HFFc6 (cell line): Measurements from ENCODE around the gene CASP10. TPM values are rescaled to one million over a fixed set of nuclear protein-coding genes. Genes with fewer than 3 reads are reported as not detected.

ENCODE experiments used
- DNase-seq: peaks from one replicate; pipeline ENCODE4 v3.0.0-alpha.2; 2018
- H3K27ac Mint-ChIP-seq: 2 replicates; pipeline ENCODE4 v1.8.0; 2020; ENCODE audit warnings: mild to moderate bottlenecking, mixed read lengths
- H3K27me3 Mint-ChIP-seq: 2 replicates; pipeline ENCODE4 v1.8.0; 2021; ENCODE audit warnings: mild to moderate bottlenecking, moderate library complexity, mixed read lengths; ENCODE audit not compliant: insufficient read depth
- H3K36me3 Mint-ChIP-seq: 2 replicates; pipeline ENCODE4 v1.8.0; 2021; ENCODE audit warnings: low read depth, mixed read lengths
- H3K4me1 Mint-ChIP-seq: 2 replicates; pipeline ENCODE4 v1.8.0; 2020; ENCODE audit warnings: low read depth, mixed read lengths
- H3K4me3 Mint-ChIP-seq: 2 replicates; pipeline ENCODE4 v1.8.0; 2020; ENCODE audit warnings: mild to moderate bottlenecking, moderate library complexity, mixed read lengths
- H3K9me3 Mint-ChIP-seq: 2 replicates; pipeline ENCODE4 v1.8.0; 2020; ENCODE audit warnings: mild to moderate bottlenecking, mixed read lengths
- total RNA-seq, 6 experiments: library from RNA; stranded (reverse); fragmentation: NEBNext Ultra II Directional; extraction: Animal tissue kit (Norgen Biotek cat#: 25700); gene quantifications; 2 replicates in 1 of 6; 3 replicates in 5 of 6; pipeline ENCODE4 v1.2.3, GENCODE V29; 2021
- TF ChIP-seq, protein P1 (sequence below): fragments of 200-600 bp; sonication (generic); IDR thresholded peaks from 2 replicates; pipeline ENCODE4 v1.5.0; 2021; ENCODE audit warnings: antibody characterized with exemption, mild to moderate bottlenecking

CASP10 gene
- total RNA-seq, 6 experiments from 2014 or later, result 0.36 to 1.9 (median 1.6) TPM

DNA sequence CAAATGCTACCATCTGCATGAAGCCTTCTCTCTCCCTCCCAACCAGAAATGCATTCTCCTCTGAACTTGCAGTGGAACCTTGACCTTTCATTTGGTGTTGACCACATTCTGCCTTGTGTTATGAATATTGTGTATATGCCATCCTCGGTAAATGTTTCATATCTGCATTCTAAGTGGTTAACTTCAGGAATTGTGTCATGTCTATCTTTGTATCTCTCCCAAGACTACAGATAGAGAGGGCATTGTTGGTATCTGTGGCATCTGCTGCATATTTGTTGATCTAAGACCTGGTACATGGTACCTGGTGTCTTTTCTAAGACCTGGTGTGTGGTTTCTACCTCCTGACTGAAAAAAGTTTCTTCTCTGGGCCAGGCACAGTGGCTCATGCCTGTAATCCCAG, 34.0 kb downstream of the CASP10 start:
- no peak overlapping the region for H3K27ac Mint-ChIP-seq
- H3K4me3 Mint-ChIP-seq, result no peak overlapping the region

DNA sequence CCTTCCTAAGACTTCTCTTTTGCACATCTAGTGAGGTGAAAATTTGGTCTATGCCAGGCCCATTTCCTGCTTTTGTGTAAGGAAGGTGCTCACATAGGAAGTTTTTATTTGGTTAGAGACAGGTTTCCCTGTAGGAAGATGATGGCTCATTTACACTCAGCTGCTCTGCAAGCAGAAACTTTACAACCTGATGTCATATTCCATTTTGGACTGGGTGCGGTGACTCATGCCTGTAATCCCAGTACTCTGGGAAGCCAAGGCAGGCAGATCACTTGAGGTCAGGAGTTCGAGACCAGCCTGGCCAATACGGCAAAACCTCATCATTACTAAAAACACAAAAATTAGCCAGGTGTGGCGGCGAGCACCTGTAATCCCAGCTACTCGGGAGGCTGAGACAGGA, 35.8 kb downstream of the CASP10 start:
- no peaks in the 10 kb centered on the region for H3K9me3 Mint-ChIP-seq
- H3K36me3 Mint-ChIP-seq, result no peaks in the 10 kb centered on the region
- DNase-seq, result peak; percentile 11
- no peak overlapping the region for H3K4me3 Mint-ChIP-seq
- no peaks in the 10 kb centered on the region; the same call in none of the 2 replicates for H3K27me3 Mint-ChIP-seq
- H3K27ac Mint-ChIP-seq, result no peak overlapping the region
- TF ChIP-seq, protein P1, sequence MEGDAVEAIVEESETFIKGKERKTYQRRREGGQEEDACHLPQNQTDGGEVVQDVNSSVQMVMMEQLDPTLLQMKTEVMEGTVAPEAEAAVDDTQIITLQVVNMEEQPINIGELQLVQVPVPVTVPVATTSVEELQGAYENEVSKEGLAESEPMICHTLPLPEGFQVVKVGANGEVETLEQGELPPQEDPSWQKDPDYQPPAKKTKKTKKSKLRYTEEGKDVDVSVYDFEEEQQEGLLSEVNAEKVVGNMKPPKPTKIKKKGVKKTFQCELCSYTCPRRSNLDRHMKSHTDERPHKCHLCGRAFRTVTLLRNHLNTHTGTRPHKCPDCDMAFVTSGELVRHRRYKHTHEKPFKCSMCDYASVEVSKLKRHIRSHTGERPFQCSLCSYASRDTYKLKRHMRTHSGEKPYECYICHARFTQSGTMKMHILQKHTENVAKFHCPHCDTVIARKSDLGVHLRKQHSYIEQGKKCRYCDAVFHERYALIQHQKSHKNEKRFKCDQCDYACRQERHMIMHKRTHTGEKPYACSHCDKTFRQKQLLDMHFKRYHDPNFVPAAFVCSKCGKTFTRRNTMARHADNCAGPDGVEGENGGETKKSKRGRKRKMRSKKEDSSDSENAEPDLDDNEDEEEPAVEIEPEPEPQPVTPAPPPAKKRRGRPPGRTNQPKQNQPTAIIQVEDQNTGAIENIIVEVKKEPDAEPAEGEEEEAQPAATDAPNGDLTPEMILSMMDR, result no peak
- peaks cover 7% of the 10 kb centered on the region for H3K4me1 Mint-ChIP-seq

More for the DNA sequence above, 34.0 kb downstream of the CASP10 start:
- Mint-ChIP-seq H3K9me3 (no peaks in the 10 kb centered on the region), H3K36me3 (no peaks in the 10 kb centered on the region), H3K27me3 (no peaks in the 10 kb centered on the region; the same call in 1 of the 2 replicates), H3K4me1 (no peaks in the 10 kb centered on the region)
- TF ChIP-seq, protein P1, result no peak
- no peak for DNase-seq

DNA sequence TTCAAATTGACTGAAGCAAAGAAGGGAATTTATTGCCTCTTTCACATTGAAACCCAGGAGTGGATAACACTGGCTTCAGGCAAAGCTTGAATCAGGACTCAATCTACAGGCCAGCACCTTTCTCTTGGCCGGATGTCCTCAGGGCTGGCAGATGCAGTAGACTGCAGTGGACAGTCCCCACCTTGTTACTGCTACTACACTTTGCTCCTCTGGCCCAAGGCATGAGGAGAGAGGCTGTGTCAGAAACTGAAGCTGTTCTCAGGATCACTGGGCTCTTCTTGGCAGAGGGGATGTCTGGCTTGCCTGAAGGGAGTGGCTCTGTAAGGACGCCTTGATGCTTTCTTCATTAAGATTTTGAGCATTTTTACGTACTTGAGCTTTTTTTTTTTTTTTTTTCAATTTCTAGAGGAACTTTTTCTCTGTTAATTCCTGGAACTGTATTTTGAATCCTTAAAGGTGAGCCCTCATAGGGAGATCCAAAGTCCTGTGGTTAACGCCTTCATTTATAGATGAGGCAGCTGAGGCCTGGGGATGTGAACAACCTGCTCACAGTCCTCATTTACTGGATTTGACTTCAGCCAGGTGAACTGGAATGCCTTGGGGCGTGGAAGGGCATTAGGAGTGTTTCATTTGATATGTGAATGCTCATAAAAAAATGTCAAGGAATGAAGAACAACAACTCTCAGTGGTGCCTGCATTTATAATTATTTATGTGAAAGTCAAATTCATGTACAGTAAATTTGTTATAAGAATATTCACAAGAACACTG, 36.6 kb downstream of the CASP10 start:
- H3K27me3 Mint-ChIP-seq, result no peaks in the 10 kb centered on the region; the same call in none of the 2 replicates
- TF ChIP-seq, protein P1, result no peak
- H3K9me3 Mint-ChIP-seq, result no peaks in the 10 kb centered on the region
- no peak for DNase-seq
- H3K4me1 Mint-ChIP-seq, result peaks cover 7% of the 10 kb centered on the region
- no peak overlapping the region for H3K4me3 Mint-ChIP-seq
- no peaks in the 10 kb centered on the region for H3K36me3 Mint-ChIP-seq
- H3K27ac Mint-ChIP-seq, result no peak overlapping the region

DNA sequence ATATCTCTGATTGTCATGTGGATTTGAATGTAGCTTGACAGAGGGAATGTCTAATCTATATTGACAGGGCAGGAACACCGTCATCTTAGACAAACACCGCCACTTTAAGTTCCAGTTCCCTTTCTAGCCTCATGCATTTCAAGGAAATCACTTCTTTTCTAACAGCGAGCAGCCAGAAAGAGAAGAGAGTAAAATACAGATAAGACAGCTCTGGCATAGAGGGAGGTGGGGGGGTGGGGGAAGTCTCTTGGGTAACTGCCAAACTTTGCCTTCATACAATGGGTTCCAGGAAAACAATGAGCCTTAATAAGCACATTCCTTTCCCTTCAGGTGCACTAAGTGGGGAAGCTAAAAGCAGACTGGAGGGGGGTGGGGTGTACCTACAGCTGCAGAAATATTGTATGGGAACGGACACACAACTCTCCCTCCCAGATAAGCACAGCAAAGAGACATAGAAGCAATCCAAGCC, 37.2 kb downstream of the CASP10 start:
- H3K36me3 Mint-ChIP-seq, result no peaks in the 10 kb centered on the region
- peaks cover 7% of the 10 kb centered on the region for H3K4me1 Mint-ChIP-seq
- no peak overlapping the region for H3K4me3 Mint-ChIP-seq
- H3K27ac Mint-ChIP-seq, result no peak overlapping the region
- no peaks in the 10 kb centered on the region for H3K9me3 Mint-ChIP-seq
- DNase-seq, result no peak
- H3K27me3 Mint-ChIP-seq, result peaks cover 2% of the 10 kb centered on the region
- TF ChIP-seq, protein P1, result no peak

DNA sequence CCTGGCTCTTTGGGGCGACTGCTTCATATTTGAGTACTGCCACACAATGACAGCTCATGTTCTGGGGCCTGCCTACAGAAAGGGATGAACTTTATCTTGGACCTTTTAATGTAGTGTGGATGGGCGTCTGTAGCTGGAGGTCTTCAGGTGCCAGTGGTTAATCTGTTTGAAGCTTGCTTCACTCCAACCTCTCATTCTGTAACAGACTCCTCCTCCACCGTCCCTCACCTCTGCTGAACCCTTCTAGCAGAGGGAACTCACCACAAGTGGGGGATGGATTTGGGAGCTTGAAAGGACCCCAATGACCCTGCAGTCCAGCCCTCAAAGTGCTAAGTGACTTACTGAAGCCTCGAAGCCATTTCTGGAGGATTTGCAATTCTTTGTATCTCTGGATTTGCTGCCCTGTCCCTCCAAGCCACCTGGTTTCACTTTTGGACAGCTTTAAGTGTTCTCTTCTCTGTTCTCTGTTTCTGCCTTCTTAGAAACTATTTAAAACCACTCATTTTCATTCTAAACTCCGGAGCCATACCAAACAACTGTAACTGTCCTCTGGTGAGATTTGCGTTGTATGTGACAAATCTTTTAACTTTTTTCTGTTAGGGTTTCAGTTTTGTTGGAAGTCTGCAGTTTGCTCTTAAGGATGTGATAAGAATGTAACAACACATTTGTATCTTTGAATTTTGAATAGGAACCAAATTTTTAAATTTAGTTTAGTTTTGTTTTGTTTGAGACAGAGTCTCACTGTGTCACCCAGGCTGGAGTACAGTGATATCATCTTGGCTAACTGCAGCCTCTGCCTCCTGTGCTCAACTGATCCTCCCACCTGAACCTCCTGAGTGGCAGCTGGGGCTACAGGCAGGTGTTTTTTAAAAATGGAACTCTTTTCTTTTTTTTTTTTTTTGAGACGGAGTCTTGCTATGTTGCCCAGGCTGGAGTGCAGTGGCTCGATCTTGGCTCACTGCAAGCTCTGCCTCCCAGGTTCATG, 40.4 kb downstream of the CASP10 start:
- Mint-ChIP-seq H3K9me3 (no peaks in the 10 kb centered on the region), H3K27ac (no peak overlapping the region), H3K36me3 (no peaks in the 10 kb centered on the region), H3K4me1 (peaks cover 11% of the 10 kb centered on the region), H3K4me3 (peak overlapping the region; percentile 54), H3K27me3 (peaks cover 5% of the 10 kb centered on the region)
- TF ChIP-seq, protein P1, result no peak
- DNase-seq, result no peak
